ENCODE measurements around the gene APOA4.

DNA sequence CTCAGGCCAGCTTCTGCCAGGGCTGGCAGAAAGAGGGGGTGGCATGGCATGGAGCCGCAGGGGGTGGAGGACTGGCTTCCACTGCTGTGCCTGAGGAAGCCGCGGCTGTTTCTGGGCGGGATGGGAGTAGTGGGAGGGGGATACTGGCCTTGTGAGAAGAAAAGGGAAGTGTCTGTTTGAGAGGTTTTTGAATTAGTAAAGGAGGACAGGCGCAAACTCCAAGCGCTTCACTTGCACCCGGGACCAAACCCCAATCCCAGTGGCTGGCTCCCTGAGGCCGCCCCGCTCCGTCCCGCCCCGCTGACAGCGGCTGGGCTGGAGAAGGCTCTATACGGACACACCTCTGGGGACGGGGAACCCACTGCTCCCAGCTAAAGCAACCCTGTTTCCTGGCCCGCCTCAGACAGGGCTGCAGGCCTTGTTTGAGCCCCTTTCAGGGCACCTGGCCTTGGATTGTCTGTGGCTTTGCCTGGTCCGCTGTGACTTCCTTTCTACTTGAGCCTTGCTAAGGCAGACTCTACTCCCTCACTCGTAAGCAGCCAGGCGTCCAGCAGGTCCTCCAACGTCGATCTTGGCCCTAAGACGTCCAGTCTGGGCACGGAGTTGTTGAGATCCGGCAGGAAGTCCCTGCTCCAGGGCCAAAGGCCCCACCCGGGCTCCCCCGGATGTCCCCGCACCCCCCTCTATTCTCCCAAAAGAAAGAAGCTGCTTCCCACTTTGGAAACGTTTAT, 12.1 kb upstream of the APOA4 start:
- TF ChIP-seq, protein P1, sequence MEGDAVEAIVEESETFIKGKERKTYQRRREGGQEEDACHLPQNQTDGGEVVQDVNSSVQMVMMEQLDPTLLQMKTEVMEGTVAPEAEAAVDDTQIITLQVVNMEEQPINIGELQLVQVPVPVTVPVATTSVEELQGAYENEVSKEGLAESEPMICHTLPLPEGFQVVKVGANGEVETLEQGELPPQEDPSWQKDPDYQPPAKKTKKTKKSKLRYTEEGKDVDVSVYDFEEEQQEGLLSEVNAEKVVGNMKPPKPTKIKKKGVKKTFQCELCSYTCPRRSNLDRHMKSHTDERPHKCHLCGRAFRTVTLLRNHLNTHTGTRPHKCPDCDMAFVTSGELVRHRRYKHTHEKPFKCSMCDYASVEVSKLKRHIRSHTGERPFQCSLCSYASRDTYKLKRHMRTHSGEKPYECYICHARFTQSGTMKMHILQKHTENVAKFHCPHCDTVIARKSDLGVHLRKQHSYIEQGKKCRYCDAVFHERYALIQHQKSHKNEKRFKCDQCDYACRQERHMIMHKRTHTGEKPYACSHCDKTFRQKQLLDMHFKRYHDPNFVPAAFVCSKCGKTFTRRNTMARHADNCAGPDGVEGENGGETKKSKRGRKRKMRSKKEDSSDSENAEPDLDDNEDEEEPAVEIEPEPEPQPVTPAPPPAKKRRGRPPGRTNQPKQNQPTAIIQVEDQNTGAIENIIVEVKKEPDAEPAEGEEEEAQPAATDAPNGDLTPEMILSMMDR (IDR thresholded peaks at IDR 0.05) = no peak
- TF ChIP-seq POLR2AphosphoS5 (IDR thresholded peaks at IDR 0.05) = no peak
- TF ChIP-seq EP300 (IDR thresholded peaks at IDR 0.05) = no peak

Data from sigmoid colon (tissue), 4 donors.